Measurements from ENCODE around the gene SGCE. TPM values are rescaled to one million over a fixed set of nuclear protein-coding genes. Genes with fewer than 3 reads are reported as not detected.

SGCE gene
- total RNA-seq, 1 experiment from 2014 or later: 56.2 TPM

- CTCF ChIA-PET: no interaction called here
These were observed 67.9 kb downstream of the SGCE start for GRCh38 chr7:94588075-94588474.

GRCh38 chr7:94584113-94584512 is 71.8 kb downstream of the SGCE start:
- DNase-seq: no peak
- Mint-ChIP-seq H3K4me1 (ENCODE audit: low read depth, unreplicated experiment) (peaks cover 28% of the 10 kb centered on the region), H3K27ac (ENCODE audit: unreplicated experiment) (no peak overlapping the region), H3K27me3 (ENCODE audit: insufficient read depth, unreplicated experiment) (no peaks in the 10 kb centered on the region), H3K9me3 (ENCODE audit: unreplicated experiment) (peaks cover 24% of the 10 kb centered on the region), H3K4me3 (ENCODE audit: unreplicated experiment) (no peak overlapping the region), H3K36me3 (ENCODE audit: insufficient read depth, unreplicated experiment) (peaks cover 32% of the 10 kb centered on the region)
- Histone ChIP-seq H3K4me1 (peaks cover 24% of the 10 kb centered on the region), H3K27me3 (replicated peaks; ENCODE audit: control insufficient read depth, insufficient read depth, low read length) (no peaks in the 10 kb centered on the region), H3K9me3 (no peaks in the 10 kb centered on the region), H3K36me3 (ENCODE audit: control insufficient read depth, insufficient read depth, low read length) (0 out of 2 replicates have a peak, but pooled peaks cover 2% of the 10 kb centered on the region), H3K4me3 (ENCODE audit: low read depth, low read length) (no peak overlapping the region)
- no peak for TF ChIP-seq CTCF (IDR thresholded peaks at IDR 0.05; ENCODE audit: insufficient read depth in 1 of 2, low read depth in 1 of 2, low read length in 1 of 2, severe bottlenecking in 1 of 2, unreplicated experiment in 1 of 2)
- CTCF ChIA-PET: no interaction called here
- no TSS peak for BruUV-seq (replicated peaks)
- POLR2A ChIA-PET: no interaction called here
- intact Hi-C loops (cut with micrococcal nuclease; ENCODE audit: unreplicated experiment): no loop called here

More at GRCh38 chr7:94588075-94588474, 67.9 kb downstream of the SGCE start:
- H3K27ac Mint-ChIP-seq (ENCODE audit: unreplicated experiment): no peak overlapping the region
- H3K9me3 ChIP-seq: no peaks in the 10 kb centered on the region
- BruUV-seq (replicated peaks): no TSS peak
- peaks cover 2% of the 10 kb centered on the region; the same call in 1 of the 2 replicates for H3K36me3 ChIP-seq (ENCODE audit: control insufficient read depth, insufficient read depth, low read length)
- H3K4me3 Mint-ChIP-seq (ENCODE audit: unreplicated experiment): no peak overlapping the region
- peaks cover 19% of the 10 kb centered on the region for H3K36me3 Mint-ChIP-seq (ENCODE audit: insufficient read depth, unreplicated experiment)
- peaks cover 8% of the 10 kb centered on the region for H3K4me1 ChIP-seq
- intact Hi-C loops (cut with micrococcal nuclease; ENCODE audit: unreplicated experiment): no loop called here
- DNase-seq: no peak
- POLR2A ChIA-PET: no interaction called here
- H3K27me3 ChIP-seq (replicated peaks; ENCODE audit: control insufficient read depth, insufficient read depth, low read length): no peaks in the 10 kb centered on the region
- no peaks in the 10 kb centered on the region for H3K27me3 Mint-ChIP-seq (ENCODE audit: insufficient read depth, unreplicated experiment)
- no peak overlapping the region for H3K4me3 ChIP-seq (ENCODE audit: low read depth, low read length)
- no peaks in the 10 kb centered on the region for H3K9me3 Mint-ChIP-seq (ENCODE audit: unreplicated experiment)
- no peak for TF ChIP-seq CTCF (IDR thresholded peaks at IDR 0.05; ENCODE audit: insufficient read depth in 1 of 2, low read depth in 1 of 2, low read length in 1 of 2, severe bottlenecking in 1 of 2, unreplicated experiment in 1 of 2)
- H3K4me1 Mint-ChIP-seq (ENCODE audit: low read depth, unreplicated experiment): peaks cover 14% of the 10 kb centered on the region

GRCh38 chr7:94580601-94581000 is 75.3 kb downstream of the SGCE start:
- Histone ChIP-seq H3K4me3 (ENCODE audit: low read depth, low read length) (no peak overlapping the region), H3K36me3 (ENCODE audit: control insufficient read depth, insufficient read depth, low read length) (0 out of 2 replicates have a peak, but pooled peaks cover 2% of the 10 kb centered on the region), H3K9me3 (peaks cover 13% of the 10 kb centered on the region; the same call in 1 of the 2 replicates), H3K27me3 (replicated peaks; ENCODE audit: control insufficient read depth, insufficient read depth, low read length) (no peaks in the 10 kb centered on the region), H3K4me1 (peaks cover 47% of the 10 kb centered on the region)
- Mint-ChIP-seq H3K4me3 (ENCODE audit: unreplicated experiment) (peak overlapping the region; percentile 40), H3K27ac (ENCODE audit: unreplicated experiment) (peak overlapping the region; percentile 88), H3K36me3 (ENCODE audit: insufficient read depth, unreplicated experiment) (peaks cover 32% of the 10 kb centered on the region), H3K4me1 (ENCODE audit: low read depth, unreplicated experiment) (peaks cover 49% of the 10 kb centered on the region), H3K27me3 (ENCODE audit: insufficient read depth, unreplicated experiment) (no peaks in the 10 kb centered on the region), H3K9me3 (ENCODE audit: unreplicated experiment) (peaks cover 33% of the 10 kb centered on the region)
- intact Hi-C loops (cut with micrococcal nuclease; ENCODE audit: unreplicated experiment): loop anchor here (1.0 to 2.0 kb wide), 5 partner anchors 14 to 400 kb away; no protein-coding TSS in a partner anchor
- peak; percentile 70 to 79 for DNase-seq
- ChIA-PET CTCF (no interaction called here), POLR2A (no interaction called here)
- BruUV-seq (replicated peaks): no TSS peak
- TF ChIP-seq CTCF (IDR thresholded peaks at IDR 0.05; ENCODE audit: insufficient read depth in 1 of 2, low read depth in 1 of 2, low read length in 1 of 2, severe bottlenecking in 1 of 2, unreplicated experiment in 1 of 2): no peak
